ENCODE results near the gene RASSF8.

The RASSF8 gene

GRCh38 chr12:26109343-26109881 is 150.9 kb downstream of the RASSF8 start:
- no peak for DNase-seq (ENCODE audit: low read depth)

- DNase-seq (ENCODE audit: low read depth) = no peak
These were observed 153.8 kb downstream of the RASSF8 start for GRCh38 chr12:26112232-26112631.

GRCh38 chr12:26112703-26113147 is 154.2 kb downstream of the RASSF8 start:
- no peak for DNase-seq (ENCODE audit: low read depth)

GRCh38 chr12:26113181-26113654 is 154.7 kb downstream of the RASSF8 start:
- no peak for DNase-seq (ENCODE audit: low read depth)

- no peak for DNase-seq (ENCODE audit: low read depth)
These were observed 155.6 kb downstream of the RASSF8 start for GRCh38 chr12:26113853-26114719.

- no peak for DNase-seq (ENCODE audit: low read depth)
These were observed 156.4 kb downstream of the RASSF8 start for GRCh38 chr12:26114720-26115401.

- no peak for DNase-seq (ENCODE audit: low read depth)
These were observed 158.6 kb downstream of the RASSF8 start for GRCh38 chr12:26116829-26117715.

GRCh38 chr12:26118308-26118707 is 159.8 kb downstream of the RASSF8 start:
- DNase-seq (ENCODE audit: low read depth) = no peak

- DNase-seq (ENCODE audit: low read depth) = no peak
These were observed 161.0 kb downstream of the RASSF8 start for GRCh38 chr12:26119391-26119989.

GRCh38 chr12:26120561-26121274 is 162.2 kb downstream of the RASSF8 start:
- DNase-seq (ENCODE audit: low read depth) = no peak

- DNase-seq (ENCODE audit: low read depth) = no peak
These were observed 163.0 kb downstream of the RASSF8 start for GRCh38 chr12:26121323-26122060.

GRCh38 chr12:26122061-26122680 is 163.7 kb downstream of the RASSF8 start:
- DNase-seq (ENCODE audit: low read depth) = no peak

- DNase-seq (ENCODE audit: low read depth) = no peak
These were observed 164.4 kb downstream of the RASSF8 start for GRCh38 chr12:26122681-26123481.

GRCh38 chr12:26123482-26123980 is 165.0 kb downstream of the RASSF8 start:
- no peak for DNase-seq (ENCODE audit: low read depth)

GRCh38 chr12:26124446-26125399 is 166.2 kb downstream of the RASSF8 start, which contains the start of gene BHLHE41:
Gene BHLHE41 (minus strand): TSS chr12:26125037. CDS start chr12:26124779, 258 bp downstream.
- DNase-seq (ENCODE audit: low read depth) = no peak

- DNase-seq (ENCODE audit: low read depth) = no peak
These were observed 167.2 kb downstream of the RASSF8 start for GRCh38 chr12:26125400-26126339.
